Common myeloid progenitor, CD34-positive (primary cell): Measurements from ENCODE around the gene CEACAM19.

Experiments used
- CTCF ChIA-PET: fragments of 350-600 bp; sonication (Branson Sonifier 250); formaldehyde crosslinking; loops from one replicate; lab custom pipeline; 2021; ENCODE audit warnings: antibody characterized with exemption; lab: Charles Lee
- POLR2A ChIA-PET: fragments of 350-600 bp; sonication (Branson Sonifier 250); formaldehyde crosslinking; loops from one replicate; lab custom pipeline; 2021; ENCODE audit warnings: antibody characterized with exemption; lab: Charles Lee
- DNase-seq, 3 donors: peaks; one replicate each; pipeline versions ENCODE4 v3.0.0 to v3.0.0-alpha.2; 2013
- H3K27ac ChIP-seq, 2 experiments: 1 replicate in 1 of 2; 2 replicates in 1 of 2; pipeline ENCODE4 v1.7.0; 2013; ENCODE audit warnings: inconsistent platforms in 2 of 2, low read length in 2 of 2, mild to moderate bottlenecking in 2 of 2, low read depth in 1 of 2, moderate library complexity in 1 of 2; ENCODE audit not compliant: severe bottlenecking in 2 of 2, insufficient read depth in 1 of 2, poor library complexity in 1 of 2
- H3K27me3 ChIP-seq, 5 experiments: replicated peaks in 2 of 5; 1 replicate in 3 of 5; 2 replicates in 2 of 5; pipeline versions ENCODE4 v1.6.1 to v1.7.0; 2013; ENCODE audit warnings: low read length in 4 of 5, mild to moderate bottlenecking in 2 of 5, moderate library complexity in 2 of 5, inconsistent platforms in 1 of 5; ENCODE audit not compliant: insufficient read depth in 5 of 5, control insufficient read depth in 4 of 5
- H3K36me3 ChIP-seq, 4 experiments: 1 replicate in 2 of 4; 2 replicates in 2 of 4; pipeline versions ENCODE4 v1.6.1 to v1.7.0; 2013; ENCODE audit warnings: low read length in 3 of 4, control low read depth in 1 of 4, mild to moderate bottlenecking in 1 of 4; ENCODE audit not compliant: control insufficient read depth in 4 of 4, insufficient read depth in 4 of 4
- H3K4me1 ChIP-seq, 4 experiments: 1 replicate in 3 of 4; 2 replicates in 1 of 4; pipeline versions ENCODE4 v1.6.1 to v1.7.1; 2013; ENCODE audit warnings: low read length in 3 of 4, mild to moderate bottlenecking in 3 of 4, control low read depth in 1 of 4, inconsistent platforms in 1 of 4, moderate library complexity in 1 of 4; ENCODE audit not compliant: control insufficient read depth in 4 of 4, insufficient read depth in 4 of 4; ENCODE audit errors: control extremely low read depth in 1 of 4
- H3K4me3 ChIP-seq, 7 experiments: 1 replicate in 4 of 7; 2 replicates in 3 of 7; pipeline versions ENCODE4 v1.5.1 to v1.7.0; 2013; ENCODE audit warnings: mild to moderate bottlenecking in 7 of 7, low read length in 6 of 7, moderate library complexity in 6 of 7, inconsistent platforms in 2 of 7, low read depth in 2 of 7, control low read depth in 1 of 7; ENCODE audit not compliant: insufficient read depth in 4 of 7, control insufficient read depth in 1 of 7; ENCODE audit errors: extremely low read depth in 1 of 7
- H3K9me3 ChIP-seq, 5 experiments: 1 replicate in 4 of 5; 2 replicates in 1 of 5; pipeline versions ENCODE4 v1.6.1 to v1.7.1; 2013; ENCODE audit warnings: low read length in 4 of 5, mild to moderate bottlenecking in 2 of 5, inconsistent platforms in 1 of 5, low read depth in 1 of 5, moderate library complexity in 1 of 5; ENCODE audit not compliant: control insufficient read depth in 4 of 5, insufficient read depth in 2 of 5; ENCODE audit errors: control extremely low read depth in 1 of 5
- WGBS: methylation state at CpG from one replicate; pipeline ENCODE4 v1.1.5; 2013; ENCODE audit not compliant: insufficient coverage; 5-methylcytosine and 5-hydroxymethylcytosine counted together

Gene CEACAM19

DNA sequence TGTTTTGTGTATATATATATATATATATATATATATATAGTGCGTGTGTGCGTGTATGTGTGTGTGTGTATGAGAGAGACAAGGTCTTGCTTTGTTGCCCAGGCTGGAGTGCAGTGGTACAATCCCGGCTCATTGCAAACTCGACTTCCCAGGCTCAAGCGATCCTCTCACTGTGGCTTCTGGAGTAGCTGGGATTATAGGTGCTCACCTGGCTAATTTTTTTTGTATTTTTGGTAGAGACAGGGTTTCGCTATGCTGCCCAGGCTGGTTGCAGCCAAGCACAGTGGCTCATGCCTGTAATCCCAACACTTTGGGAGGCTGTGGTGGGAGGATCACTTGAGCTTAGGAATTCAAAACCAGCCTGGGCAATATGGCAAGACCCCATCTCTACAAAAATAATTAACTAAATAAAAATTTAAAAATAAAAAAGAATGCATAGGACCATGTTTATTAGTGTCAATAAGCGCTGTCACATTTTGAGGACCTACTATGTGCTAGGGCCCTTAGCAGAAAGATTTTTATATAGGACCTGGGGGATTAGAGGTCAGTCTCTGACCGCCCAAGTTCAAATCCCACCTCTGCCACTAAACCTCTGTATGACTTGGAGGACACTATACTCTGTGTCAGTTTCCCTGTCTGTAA lies 25.8 kb upstream of the CEACAM19 start:
- no peak for DNase-seq
- ChIA-PET CTCF (no interaction called here), POLR2A (no interaction called here)
- no peak overlapping the region for H3K27ac ChIP-seq
- no peaks in the 10 kb centered on the region for H3K9me3 ChIP-seq
- WGBS: 90% methylated on average over 2 of the region's 8 CpGs
- H3K36me3 ChIP-seq: peaks cover 6 to 34% (median 16%) of the 10 kb centered on the region in 4 experiments
- H3K4me3 ChIP-seq: no peak overlapping the region
- no peaks in the 10 kb centered on the region for H3K27me3 ChIP-seq
- peaks cover 0 to 12% (median 8%) of the 10 kb centered on the region in 4 experiments for H3K4me1 ChIP-seq

DNA sequence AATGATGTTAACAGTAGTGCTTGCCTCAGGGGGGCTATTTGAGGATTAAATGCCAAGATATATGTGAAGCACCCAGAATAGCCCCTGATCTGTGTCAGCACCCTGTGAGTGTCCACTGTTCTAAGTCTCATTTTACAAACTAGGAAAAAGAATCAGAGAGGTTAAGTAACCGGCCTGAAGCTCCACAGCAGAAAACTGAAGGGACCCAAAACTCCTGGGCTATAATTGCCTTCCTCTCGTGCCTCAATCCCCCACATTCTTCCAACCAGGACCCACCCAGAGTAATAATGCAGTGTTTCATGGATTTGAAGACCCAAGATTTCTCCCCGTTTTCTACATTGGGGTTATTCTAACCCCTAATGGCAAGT lies 25.2 kb upstream of the CEACAM19 start:
- Histone ChIP-seq H3K9me3 (no peaks in the 10 kb centered on the region), H3K36me3 (peaks cover 8 to 38% (median 18%) of the 10 kb centered on the region in 4 experiments), H3K27me3 (no peaks in the 10 kb centered on the region), H3K27ac (no peak overlapping the region), H3K4me3 (no peak overlapping the region), H3K4me1 (peaks cover 0 to 12% (median 8%) of the 10 kb centered on the region in 4 experiments)
- 94% methylated on average over 2 of the region's 3 CpGs for WGBS
- DNase-seq: no peak
- POLR2A ChIA-PET: no interaction called here
- CTCF ChIA-PET: interaction anchor here (3.1 kb wide), 1 partner anchor 11 kb away, joined by 13 read pairs; no protein-coding TSS in a partner anchor

DNA sequence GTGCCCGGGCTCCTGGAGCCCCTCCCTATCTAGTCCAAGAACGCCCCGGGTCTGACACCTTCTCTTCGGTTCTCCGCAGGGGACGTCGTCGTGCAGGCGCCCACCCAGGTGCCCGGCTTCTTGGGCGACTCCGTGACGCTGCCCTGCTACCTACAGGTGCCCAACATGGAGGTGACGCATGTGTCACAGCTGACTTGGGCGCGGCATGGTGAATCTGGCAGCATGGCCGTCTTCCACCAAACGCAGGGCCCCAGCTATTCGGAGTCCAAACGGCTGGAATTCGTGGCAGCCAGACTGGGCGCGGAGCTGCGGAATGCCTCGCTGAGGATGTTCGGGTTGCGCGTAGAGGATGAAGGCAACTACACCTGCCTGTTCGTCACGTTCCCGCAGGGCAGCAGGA lies 24.1 kb upstream of the CEACAM19 start:
- ChIA-PET POLR2A (no interaction called here), CTCF (interaction anchor here (3.1 kb wide), 1 partner anchor 10 kb away, joined by 13 read pairs; no protein-coding TSS in a partner anchor)
- H3K27me3 ChIP-seq: no peaks in the 10 kb centered on the region
- H3K4me3 ChIP-seq: no peak overlapping the region
- no peaks in the 10 kb centered on the region for H3K9me3 ChIP-seq
- WGBS: 98% methylated on average over 31 of the region's 31 CpGs
- DNase-seq: no peak
- peaks cover 8 to 45% (median 27%) of the 10 kb centered on the region in 4 experiments for H3K36me3 ChIP-seq
- peaks cover 0 to 12% (median 8%) of the 10 kb centered on the region in 4 experiments for H3K4me1 ChIP-seq
- no peak overlapping the region for H3K27ac ChIP-seq

DNA sequence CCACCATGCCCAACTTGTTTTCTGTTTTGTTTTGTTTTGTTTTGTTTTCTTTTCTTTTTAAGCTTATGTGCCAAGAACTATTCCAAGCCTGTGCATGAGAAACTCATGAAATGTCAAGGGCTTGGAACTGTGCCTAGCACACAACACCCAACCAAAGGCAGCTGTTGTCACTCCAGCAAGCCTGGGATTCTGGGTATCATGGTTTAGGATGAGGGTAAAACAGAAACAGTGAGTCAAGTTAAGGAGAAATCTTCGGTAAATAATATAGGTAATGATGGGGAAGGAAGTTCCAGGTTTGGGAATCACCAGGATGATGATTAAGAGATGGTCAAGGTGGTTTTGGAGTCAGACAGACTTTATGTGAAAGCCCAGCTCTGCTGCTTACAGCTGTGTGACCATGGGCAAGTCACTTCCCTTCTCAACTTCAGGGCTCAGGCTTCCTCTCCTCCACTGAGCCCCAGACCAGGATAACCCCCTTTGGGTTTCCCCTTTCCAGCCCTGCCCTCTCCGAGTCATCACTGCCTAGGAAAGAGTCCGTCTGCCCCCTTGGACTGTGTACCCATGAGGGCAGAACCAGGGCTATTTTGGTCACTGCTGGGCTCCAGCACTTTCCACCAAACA lies 22.5 kb upstream of the CEACAM19 start:
- no peak for DNase-seq
- Histone ChIP-seq H3K4me3 (no peak overlapping the region), H3K9me3 (no peaks in the 10 kb centered on the region), H3K36me3 (peaks cover 8 to 58% (median 36%) of the 10 kb centered on the region in 4 experiments), H3K27ac (no peak overlapping the region), H3K4me1 (peaks cover 0 to 8% (median 3%) of the 10 kb centered on the region in 4 experiments), H3K27me3 (no peaks in the 10 kb centered on the region)
- POLR2A ChIA-PET: no interaction called here
- CTCF ChIA-PET: interaction anchor here (0.9 to 3.1 kb wide), 4 partner anchors 8 to 75 kb away, joined by 3 to 13 read pairs (median 4); no protein-coding TSS in a partner anchor
- 100% methylated on average over 3 of the region's 3 CpGs for WGBS

DNA sequence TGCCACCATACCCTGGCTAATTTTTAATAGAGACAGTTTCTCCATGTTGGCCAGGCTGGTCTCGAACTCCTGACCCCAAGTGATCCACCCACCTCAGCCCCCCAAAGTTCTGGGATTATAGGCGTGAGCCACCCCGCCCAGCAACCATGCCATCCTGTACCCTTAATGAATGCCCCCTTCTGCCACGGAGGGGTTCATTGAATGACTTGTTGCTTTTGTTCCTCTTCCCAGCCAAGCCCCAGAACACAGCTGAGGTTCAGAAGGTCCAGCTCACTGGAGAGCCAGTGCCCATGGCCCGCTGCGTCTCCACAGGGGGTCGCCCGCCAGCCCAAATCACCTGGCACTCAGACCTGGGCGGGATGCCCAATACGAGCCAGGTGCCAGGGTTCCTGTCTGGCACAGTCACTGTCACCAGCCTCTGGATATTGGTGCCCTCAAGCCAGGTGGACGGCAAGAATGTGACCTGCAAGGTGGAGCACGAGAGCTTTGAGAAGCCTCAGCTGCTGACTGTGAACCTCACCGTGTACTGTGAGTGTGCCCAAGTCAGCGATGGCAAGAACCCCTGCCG lies 21.6 kb upstream of the CEACAM19 start:
- ChIA-PET POLR2A (no interaction called here), CTCF (no interaction called here)
- Histone ChIP-seq H3K36me3 (peaks cover 8 to 65% (median 36%) of the 10 kb centered on the region in 4 experiments), H3K4me1 (peaks cover 0 to 4% (median 2%) of the 10 kb centered on the region in 4 experiments), H3K27me3 (no peaks in the 10 kb centered on the region), H3K27ac (no peak overlapping the region), H3K9me3 (no peaks in the 10 kb centered on the region), H3K4me3 (no peak overlapping the region)
- no peak for DNase-seq
- 94% methylated on average over 15 of the region's 15 CpGs for WGBS

DNA sequence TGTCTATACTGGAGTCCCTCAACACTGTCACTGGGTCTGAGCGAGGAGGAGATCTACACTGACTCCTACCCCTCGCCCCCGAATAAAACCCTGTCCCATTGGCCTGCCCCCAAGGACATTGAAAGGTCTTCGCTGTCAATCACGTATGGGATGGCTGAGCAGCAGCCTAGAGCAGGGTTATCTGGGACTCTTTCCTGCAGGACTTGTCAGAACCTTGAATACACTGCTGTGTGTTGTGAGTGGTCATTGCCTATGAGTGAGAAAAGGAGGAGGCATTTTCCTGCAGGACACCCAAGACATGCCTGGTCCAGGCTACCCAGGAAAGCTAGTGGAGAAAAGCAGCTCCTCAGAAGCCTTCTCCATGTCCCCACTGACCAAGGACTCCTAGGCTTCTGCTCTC lies 17.9 kb upstream of the CEACAM19 start:
- Histone ChIP-seq H3K4me1 (peaks cover 0 to 5% (median 2%) of the 10 kb centered on the region in 4 experiments), H3K9me3 (no peaks in the 10 kb centered on the region), H3K4me3 (no peak overlapping the region), H3K36me3 (peaks cover 15 to 80% (median 41%) of the 10 kb centered on the region in 4 experiments), H3K27ac (no peak overlapping the region), H3K27me3 (no peaks in the 10 kb centered on the region)
- ChIA-PET POLR2A (no interaction called here), CTCF (interaction anchor here (0.7 to 7.0 kb wide), 5 partner anchors 10 to 119 kb away, joined by 4 to 73 read pairs (median 8); no protein-coding TSS in a partner anchor)
- DNase-seq: no peak
- 97% methylated on average over 5 of the region's 5 CpGs for WGBS
